ENCODE data around the gene PHTF1.
"Not testable (repeated sequence)": the region's sequence is repeated elsewhere in the genome, so short reads cannot be mapped to it uniquely, and the experiment has no call there.

PHTF1 gene

DNA sequence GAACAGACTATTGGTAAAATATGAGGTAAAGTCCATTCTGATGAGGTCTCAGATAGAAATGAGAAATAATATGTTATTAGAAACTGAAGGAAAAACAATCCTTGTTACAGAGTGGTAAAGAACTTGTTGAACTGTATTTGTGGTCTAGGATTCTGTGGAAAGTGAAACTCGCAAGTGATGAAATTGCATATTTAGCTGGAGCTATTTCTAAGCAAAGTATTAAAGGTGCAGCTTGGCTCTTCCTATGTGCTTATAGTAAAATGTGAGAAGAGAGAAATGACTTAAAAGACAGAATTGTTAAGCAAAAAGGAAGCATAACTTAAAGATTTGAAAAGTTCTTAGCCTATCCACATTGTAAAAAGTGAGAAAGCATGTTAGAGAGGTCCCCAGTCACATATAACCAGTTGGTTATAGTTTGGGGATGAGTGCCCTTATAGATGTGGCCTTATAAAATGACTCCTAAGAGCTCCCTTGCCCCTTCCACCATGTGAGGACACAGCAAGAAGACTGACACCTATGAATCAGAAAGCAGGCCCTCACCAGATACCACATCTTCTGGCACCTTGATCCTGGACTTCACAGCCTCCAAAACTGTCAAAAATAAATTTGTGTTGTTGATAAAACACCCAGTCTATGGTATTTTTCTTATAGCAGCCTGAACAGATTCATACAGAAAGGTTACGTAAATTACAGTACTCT is 24.8 kb downstream of the PHTF1 start:
- H3K27ac ChIP-seq = no peak overlapping the region
- peaks cover 23% of the 10 kb centered on the region for H3K36me3 ChIP-seq (replicated peaks)
- in situ Hi-C loops (cut with HindIII; ENCODE audit: low pct_ligation_motif_present, low sequenced_read_pairs) = no loop called here

GRCh38 chr1:113732802-113733201 is 26.5 kb downstream of the PHTF1 start:
- Histone ChIP-seq H3K36me3 (replicated peaks) (peaks cover 23% of the 10 kb centered on the region), H3K27me3 (replicated peaks) (no peaks in the 10 kb centered on the region)

More for the DNA sequence above, 24.8 kb downstream of the PHTF1 start:
- TF ChIP-seq, protein P1, sequence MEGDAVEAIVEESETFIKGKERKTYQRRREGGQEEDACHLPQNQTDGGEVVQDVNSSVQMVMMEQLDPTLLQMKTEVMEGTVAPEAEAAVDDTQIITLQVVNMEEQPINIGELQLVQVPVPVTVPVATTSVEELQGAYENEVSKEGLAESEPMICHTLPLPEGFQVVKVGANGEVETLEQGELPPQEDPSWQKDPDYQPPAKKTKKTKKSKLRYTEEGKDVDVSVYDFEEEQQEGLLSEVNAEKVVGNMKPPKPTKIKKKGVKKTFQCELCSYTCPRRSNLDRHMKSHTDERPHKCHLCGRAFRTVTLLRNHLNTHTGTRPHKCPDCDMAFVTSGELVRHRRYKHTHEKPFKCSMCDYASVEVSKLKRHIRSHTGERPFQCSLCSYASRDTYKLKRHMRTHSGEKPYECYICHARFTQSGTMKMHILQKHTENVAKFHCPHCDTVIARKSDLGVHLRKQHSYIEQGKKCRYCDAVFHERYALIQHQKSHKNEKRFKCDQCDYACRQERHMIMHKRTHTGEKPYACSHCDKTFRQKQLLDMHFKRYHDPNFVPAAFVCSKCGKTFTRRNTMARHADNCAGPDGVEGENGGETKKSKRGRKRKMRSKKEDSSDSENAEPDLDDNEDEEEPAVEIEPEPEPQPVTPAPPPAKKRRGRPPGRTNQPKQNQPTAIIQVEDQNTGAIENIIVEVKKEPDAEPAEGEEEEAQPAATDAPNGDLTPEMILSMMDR (IDR thresholded peaks at IDR 0.05; ENCODE audit: low read depth, low read length, missing control alignments) = no peak
- DNase-seq = no peak
- Histone ChIP-seq H3K4me3 (ENCODE audit: low read depth, low read length) (no peak overlapping the region), H3K27me3 (replicated peaks) (no peaks in the 10 kb centered on the region)

DNA sequence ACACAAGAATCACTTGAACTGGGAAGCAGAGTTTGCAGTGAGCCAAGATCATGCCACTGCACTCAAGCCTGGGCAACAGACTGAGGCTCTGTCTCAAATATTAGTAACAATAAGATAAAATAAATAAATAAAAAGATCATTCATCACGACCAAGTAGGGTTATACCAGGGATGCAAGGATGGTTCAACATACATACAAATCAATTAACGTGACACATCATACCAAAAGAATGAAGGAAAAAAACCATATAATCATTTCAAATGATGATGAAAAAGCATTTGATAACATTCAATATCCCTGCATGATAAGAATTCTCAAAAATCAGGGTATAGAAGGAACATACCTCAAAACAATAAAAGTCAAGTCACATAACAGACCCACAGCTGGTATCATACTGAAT is 38.3 kb downstream of the PHTF1 start:
- TF ChIP-seq, protein P1 (IDR thresholded peaks at IDR 0.05; ENCODE audit: low read depth, low read length, missing control alignments) = no peak
- no peaks in the 10 kb centered on the region for H3K27me3 ChIP-seq (replicated peaks)
- no peak for DNase-seq
- in situ Hi-C loops (cut with HindIII; ENCODE audit: low pct_ligation_motif_present, low sequenced_read_pairs) = no loop called here
- no peak overlapping the region for H3K4me3 ChIP-seq (ENCODE audit: low read depth, low read length)
- H3K27ac ChIP-seq = no peak overlapping the region
- peaks cover 23% of the 10 kb centered on the region for H3K36me3 ChIP-seq (replicated peaks)

More at GRCh38 chr1:113732802-113733201, 26.5 kb downstream of the PHTF1 start:
- Histone ChIP-seq H3K4me3 (ENCODE audit: low read depth, low read length) (no peak overlapping the region), H3K27ac (no peak overlapping the region)
- TF ChIP-seq, protein P1 (IDR thresholded peaks at IDR 0.05; ENCODE audit: low read depth, low read length, missing control alignments) = no peak
- DNase-seq = no peak
- in situ Hi-C loops (cut with HindIII; ENCODE audit: low pct_ligation_motif_present, low sequenced_read_pairs) = no loop called here

DNA sequence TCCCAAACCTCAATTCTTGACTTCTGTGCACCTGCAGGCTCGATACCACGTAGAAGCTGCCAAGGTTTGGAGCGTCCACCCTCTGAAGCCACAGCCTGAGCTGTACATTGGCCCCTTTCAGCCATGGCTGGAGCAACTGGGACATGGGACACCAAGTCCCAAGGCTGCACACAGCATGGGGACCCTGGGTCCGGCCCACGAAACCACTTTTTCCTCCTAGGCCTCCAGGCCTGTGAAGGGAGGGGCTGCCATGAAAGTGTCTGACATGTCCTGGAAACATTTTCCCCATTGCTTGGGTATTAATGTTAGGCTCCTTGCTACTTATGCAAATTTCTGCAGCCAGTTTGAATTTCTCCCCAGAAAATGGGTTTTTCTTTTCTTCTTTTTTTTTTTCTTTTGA is 40.7 kb downstream of the PHTF1 start:
- H3K36me3 ChIP-seq (replicated peaks) = peaks cover 24% of the 10 kb centered on the region
- H3K27ac ChIP-seq; H3K4me3 ChIP-seq (ENCODE audit: low read depth, low read length); H3K27me3 ChIP-seq (replicated peaks); DNase-seq; in situ Hi-C loops (cut with HindIII; ENCODE audit: low pct_ligation_motif_present, low sequenced_read_pairs): not testable (repeated sequence)

DNA sequence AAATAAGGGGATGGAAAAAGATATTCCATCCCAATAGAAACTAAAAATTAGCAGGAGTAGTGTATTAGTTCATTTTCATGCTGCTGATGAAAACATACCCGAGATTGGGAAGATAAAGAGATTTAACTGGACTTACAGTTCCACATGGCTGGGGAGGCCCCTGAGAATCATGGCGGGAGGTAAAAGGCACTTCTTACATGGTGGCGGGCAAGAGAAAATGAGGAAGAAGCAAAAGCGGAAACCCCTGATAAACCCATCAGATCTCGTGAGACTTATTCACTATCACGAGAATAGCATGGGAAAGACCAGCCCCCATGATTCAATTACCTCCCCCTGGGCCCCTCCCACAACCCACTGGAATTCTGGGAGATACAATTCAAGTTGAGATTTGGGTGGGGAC is 41.8 kb downstream of the PHTF1 start:
- H3K4me3 ChIP-seq (ENCODE audit: low read depth, low read length); DNase-seq; H3K27me3 ChIP-seq (replicated peaks); H3K27ac ChIP-seq; in situ Hi-C loops (cut with HindIII; ENCODE audit: low pct_ligation_motif_present, low sequenced_read_pairs): not testable (repeated sequence)
- H3K36me3 ChIP-seq (replicated peaks) = peaks cover 26% of the 10 kb centered on the region

DNA sequence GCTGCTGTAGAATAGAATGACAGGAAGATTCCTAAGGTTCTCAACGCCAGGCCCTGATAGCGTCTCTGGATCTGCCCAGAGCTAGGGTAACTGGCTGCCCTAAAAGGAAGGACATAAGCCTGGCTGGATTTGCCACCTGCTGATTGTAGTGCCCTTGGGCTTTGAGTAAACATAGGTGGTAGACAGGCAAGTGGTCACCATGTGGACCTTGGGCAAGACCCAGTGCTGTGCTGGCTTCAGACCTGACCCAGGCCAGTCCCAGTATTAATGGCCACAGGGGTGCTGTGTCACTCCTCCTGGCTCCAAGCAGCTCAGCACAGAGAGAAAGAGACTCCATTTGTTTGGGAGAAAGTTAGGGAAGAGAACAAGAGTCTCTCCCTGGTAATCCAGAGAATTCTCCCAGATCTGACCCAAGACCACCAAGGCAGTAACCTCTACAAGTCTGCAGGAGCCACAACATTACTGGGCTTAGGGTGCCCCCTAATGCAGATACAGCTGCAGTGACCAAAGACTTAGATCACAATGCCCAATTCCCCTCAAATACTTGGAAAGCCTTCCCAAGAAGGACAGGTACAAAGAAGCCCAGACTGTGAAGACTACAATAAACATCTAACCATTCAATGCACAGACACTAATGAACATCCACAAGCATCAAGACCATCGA is 44.5 kb downstream of the PHTF1 start:
- TF ChIP-seq, protein P1 (IDR thresholded peaks at IDR 0.05; ENCODE audit: low read depth, low read length, missing control alignments) = no peak
- Histone ChIP-seq H3K27ac (no peak overlapping the region), H3K36me3 (replicated peaks) (peaks cover 24% of the 10 kb centered on the region), H3K4me3 (ENCODE audit: low read depth, low read length) (no peak overlapping the region), H3K27me3 (replicated peaks) (no peaks in the 10 kb centered on the region)
- in situ Hi-C loops (cut with HindIII; ENCODE audit: low pct_ligation_motif_present, low sequenced_read_pairs) = no loop called here
- DNase-seq = no peak
